ENCODE results near the gene CNNM4. TPM values are rescaled to one million over a fixed set of nuclear protein-coding genes. Genes with fewer than 3 reads are reported as not detected.

Gene CNNM4
- total RNA-seq, 1 donor from 2014 or later: 8.3 TPM

DNA sequence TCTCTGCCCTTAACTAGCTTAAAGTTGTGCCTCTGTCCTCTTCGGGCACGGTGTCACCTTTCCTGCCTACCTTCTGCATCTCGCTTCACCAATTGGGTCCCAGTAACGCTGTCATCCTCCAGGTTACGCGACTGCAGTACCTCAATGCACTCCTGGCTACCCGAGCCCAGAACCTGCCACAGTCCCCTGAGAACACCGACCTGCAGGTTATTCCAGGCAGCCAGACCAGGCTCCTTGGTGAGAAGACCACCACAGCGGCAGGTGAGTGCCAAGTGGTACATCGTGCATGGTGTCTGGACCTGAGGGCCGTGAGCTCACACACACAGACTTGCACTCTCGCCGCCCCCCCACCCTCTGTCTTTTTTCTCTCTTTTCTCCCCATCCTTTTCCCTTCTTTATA, 68.2 kb downstream of the CNNM4 start:
- intact Hi-C loops (cut with micrococcal nuclease): no loop called here

DNA sequence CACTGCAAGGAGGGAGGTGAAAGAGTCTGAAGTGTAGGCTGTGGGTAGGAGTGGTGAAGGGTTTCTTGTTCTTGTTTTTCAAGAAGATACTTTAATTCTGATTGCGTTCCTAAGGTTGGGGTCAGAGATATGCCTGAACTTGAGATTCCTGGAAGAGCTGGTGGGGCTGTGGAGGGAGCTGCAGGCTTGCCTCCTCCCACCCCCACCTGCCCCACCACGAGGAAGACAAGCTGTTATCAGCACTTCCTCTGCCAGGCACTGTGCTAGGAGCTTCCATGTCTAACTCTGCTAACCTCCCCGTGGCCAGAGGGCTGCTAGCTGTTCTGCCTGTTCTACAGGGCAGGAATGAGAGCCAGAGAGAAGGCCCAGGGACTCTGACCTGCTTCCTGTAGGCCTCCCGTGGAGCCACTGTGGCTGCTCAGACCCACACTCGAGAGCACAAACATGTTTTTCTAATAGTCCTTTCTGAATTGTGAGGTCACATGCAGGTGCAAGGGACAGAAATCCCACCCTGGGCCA, 69.4 kb downstream of the CNNM4 start:
- intact Hi-C loops (cut with micrococcal nuclease): no loop called here

GRCh38 chr2:96831679-96832078, 71.0 kb downstream of the CNNM4 start:
- intact Hi-C loops (cut with micrococcal nuclease): no loop called here

- intact Hi-C loops (cut with micrococcal nuclease): no loop called here
Observed at GRCh38 chr2:96832408-96832753, 71.7 kb downstream of the CNNM4 start.

DNA sequence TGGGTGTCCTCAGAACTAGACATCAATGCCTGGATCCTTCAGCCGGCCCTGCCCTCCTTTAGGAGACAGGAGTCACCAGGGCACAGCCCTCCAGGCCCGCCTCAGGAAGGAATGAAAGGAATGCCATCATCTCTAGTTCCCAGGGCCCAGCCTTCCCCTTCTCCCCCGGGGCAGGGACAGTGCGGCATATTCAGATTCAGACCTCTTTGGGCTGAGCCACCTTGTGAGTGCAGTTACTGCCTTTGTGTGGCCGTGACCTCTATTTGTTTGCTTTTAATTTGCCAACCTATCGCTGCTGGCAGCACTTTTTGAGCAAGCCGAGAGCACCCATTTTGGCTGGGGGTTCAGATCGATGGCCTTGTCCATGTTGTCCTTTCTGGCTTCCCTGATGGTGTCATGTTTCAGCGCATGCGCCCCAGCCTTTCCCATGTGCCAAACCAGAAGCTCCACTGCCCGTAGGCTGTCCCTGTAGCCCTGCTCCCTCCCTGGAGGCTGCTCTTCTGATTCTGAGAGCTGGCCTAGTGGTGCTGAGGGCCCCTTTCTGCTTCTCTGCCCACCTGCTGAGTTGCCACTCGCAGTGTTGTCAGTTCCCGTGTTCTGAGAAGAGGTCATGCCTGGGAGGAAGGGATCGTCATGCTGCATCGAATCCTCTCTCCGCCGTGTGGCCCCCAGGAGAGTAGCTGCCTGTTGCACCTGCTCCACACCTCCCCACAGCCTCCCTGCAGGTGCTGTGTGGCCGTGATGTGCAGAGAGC, 72.2 kb downstream of the CNNM4 start:
- intact Hi-C loops (cut with micrococcal nuclease): no loop called here

DNA sequence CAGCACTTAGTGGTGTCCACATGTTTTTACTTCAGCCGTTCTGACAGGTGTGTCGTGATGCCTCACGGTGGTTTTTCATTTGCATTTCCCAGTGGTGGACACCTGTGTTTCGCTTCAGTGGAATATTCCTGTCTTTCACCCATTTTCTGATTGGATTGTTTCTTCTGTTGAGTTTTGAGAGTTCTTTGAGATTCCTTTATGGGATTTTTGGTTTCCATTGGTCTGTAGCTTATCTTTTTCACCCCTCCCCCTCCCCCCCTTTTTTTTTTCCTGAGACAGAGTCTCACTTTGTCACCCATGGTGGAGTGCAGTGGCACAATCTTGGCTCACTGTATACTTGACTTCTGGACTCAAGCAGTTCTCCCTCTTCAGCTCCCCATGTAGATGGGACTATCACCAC, 75.1 kb downstream of the CNNM4 start:
- intact Hi-C loops (cut with micrococcal nuclease): no loop called here

GRCh38 chr2:96837575-96837974, 76.9 kb downstream of the CNNM4 start:
- intact Hi-C loops (cut with micrococcal nuclease): no loop called here

GRCh38 chr2:96838345-96839292, 77.9 kb downstream of the CNNM4 start:
- intact Hi-C loops (cut with micrococcal nuclease): loop anchor here (1.0 kb wide), 1 partner anchor 22 kb away; the partner anchor contains the start of gene CNNM3

DNA sequence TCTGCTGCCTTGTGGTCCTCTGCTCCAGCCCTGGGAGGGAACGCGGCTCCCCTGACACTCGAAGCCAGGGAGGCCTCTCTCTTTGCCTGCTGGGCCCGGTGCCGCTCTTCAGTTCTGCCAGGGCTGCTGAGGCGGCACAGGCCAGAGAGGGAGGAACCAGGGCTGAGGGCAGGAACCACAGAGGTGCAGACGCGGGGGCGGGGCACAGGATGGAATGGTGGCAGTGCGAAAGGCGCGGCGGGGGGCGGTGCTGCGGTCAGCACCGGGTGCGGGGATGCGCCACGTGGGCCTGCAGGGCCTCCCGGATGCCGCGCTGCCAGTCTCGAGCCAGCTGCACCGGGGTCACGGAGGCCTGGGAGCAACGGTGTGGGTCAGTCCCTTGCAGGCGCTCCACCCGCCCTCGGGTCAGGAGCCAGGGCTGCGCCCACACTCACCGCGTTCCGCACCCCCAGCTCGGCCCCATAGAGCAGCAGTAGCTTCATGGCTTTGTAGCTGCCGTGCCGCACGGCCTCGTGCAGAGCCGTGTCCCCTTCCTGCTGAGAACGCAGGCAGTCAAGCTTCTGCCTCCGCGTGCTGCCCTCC, 78.7 kb downstream of the CNNM4 start:
- intact Hi-C loops (cut with micrococcal nuclease): loop anchor here (1.0 kb wide), 1 partner anchor 23 kb away; the partner anchor contains the start of gene CNNM3

DNA sequence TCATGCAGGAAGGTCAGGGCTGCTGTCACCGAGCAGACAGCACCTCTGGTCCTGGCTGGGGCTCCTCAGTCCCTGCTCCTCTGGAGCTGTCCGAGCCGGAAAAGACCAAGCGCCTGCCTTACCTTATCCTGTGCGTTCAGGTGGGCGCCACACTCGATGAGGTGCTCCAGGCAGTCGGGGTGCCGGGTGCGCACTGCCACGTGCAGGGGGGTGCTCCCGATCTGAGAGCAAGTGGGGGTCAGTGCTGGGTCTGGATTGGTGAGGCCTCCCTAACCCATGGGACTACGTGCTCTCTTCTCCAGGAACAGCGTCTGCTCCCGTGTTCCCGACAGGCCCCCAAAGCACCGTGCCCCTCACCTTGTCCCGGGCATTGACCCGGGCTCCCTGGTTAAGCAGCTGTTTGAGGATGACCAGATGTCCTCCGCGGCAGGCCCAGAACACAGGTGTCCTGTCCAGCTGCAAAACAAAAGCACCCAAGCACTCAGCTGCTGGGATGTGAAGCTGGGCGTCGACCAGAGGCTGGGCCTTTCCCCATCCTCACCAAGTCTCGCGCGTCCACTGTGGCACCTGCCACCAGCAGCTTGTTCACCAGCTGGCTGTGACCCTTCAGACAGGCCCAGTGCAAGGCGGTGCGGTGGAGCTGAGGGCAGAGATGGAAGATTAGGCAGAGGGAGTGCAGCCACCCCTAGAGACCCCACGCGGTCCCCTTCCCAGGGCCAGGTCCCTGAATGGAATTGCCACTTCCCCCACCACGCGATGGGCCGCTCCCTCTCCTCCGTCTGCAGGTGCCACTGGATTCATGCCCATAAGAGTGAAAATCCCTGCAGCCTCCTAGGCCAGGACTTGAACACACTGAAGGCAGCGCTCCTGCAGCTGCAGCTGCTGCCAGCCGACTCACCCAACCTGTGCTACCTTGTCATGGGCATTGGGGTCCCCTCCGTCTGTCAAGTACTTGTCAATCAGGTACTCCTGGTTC, 79.5 kb downstream of the CNNM4 start:
- intact Hi-C loops (cut with micrococcal nuclease): loop anchor here (1.0 kb wide), 1 partner anchor 24 kb away; the partner anchor contains the start of gene CNNM3

DNA sequence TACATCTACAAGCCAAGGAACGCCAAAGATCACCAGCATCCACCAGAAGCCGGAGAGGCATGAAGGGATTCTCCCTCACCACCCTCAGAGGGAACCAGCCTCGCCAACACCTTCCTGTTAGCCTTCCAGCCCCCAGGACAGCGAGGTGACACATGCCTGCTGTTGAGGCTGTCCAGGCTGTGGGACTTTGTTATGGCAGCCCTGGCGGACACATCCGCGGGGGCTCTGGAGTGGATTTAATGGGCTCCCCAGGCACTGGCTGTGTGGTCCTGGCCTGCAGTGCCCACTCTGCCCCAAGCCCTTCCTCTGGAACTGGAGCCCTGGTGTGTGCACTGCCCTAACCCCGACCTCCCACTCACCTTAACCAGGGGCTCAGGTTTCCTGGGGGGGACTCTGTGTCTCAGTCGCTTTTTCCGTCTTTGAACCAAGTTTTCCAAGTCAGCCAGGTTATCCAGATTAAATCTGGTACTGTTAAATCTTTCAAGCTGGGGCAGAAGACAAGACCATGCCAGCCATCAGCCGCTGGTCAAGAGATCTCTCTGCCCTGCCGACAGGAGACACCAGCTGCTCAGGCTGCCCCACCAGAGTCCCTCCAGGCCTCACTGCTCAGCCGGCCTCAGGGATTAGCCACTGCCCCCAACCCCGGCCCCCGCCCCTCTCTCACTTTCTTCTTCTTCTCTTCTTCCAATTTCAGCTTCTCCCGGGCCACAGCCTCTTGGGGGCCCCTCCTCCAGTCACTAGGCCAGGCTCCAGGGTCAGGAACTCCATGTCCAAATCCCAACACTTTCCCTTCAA, 81.2 kb downstream of the CNNM4 start:
- intact Hi-C loops (cut with micrococcal nuclease): no loop called here

- intact Hi-C loops (cut with micrococcal nuclease): no loop called here
Observed at GRCh38 chr2:96842600-96842999, 81.9 kb downstream of the CNNM4 start.

GRCh38 chr2:96843538-96844268, 83.0 kb downstream of the CNNM4 start, which contains the start of gene ANKRD23:
ANKRD23 (minus strand) TSS chr2:96844021; CDS start chr2:96843992, 29 bp downstream.
- intact Hi-C loops (cut with micrococcal nuclease): no loop called here

DNA sequence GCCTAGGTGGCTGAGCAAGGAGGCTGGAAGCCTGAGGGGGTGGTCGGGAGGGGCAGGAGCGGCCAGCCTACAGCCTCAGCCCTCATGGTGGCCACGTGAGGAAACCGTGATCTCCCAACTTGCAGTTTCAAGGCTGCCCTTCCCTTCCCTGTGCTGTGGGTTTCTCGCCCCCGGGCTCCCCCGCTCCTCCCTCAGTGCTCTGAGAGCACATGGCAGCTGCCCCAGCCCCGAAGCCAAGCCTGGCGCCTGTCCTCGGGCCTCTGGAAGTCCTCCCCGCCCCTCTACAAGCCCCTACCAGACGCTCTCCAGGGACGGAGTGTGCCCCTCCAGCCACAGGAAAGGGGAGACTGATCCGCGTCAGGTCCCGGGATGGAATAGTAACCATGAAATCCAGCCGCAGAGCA, 83.7 kb downstream of the CNNM4 start:
- intact Hi-C loops (cut with micrococcal nuclease): no loop called here

DNA sequence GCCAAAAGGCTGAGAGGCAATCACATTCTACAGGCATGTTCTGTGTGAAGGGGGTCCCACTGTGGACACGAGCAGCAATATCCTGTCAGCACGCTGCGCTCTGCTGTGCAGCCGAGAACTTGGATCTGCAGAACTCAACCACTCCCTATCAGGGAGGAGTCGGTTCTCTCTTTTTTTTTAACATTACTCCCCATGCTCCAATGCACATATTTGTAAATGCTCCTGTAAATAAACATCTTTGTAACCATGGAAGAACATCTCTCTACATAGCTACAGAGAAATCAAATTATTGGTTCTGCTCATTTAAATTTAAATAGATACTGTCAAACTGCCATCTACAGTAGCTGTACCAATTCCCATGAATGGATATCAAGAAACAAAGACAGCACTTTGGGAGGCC, 86.1 kb downstream of the CNNM4 start:
- intact Hi-C loops (cut with micrococcal nuclease): no loop called here

DNA sequence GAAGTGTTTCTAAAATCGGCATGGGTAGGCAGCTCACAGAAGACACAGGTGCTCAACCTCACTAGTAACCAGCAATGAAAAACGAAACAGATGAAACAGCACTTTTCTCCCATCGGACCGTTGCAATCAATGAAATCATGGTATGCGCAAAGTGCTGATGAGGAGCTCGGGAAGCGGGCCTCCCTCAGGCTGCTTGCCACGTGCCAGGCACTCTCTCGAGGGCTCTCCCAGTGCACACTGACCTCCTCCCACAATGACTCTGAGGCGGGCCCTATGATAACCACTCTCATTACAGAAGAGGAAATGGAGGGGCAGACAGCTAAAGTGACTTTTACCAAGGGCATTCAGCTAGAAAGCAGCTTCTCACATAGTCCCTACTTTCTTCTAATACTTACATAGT, 86.9 kb downstream of the CNNM4 start:
- intact Hi-C loops (cut with micrococcal nuclease): no loop called here

DNA sequence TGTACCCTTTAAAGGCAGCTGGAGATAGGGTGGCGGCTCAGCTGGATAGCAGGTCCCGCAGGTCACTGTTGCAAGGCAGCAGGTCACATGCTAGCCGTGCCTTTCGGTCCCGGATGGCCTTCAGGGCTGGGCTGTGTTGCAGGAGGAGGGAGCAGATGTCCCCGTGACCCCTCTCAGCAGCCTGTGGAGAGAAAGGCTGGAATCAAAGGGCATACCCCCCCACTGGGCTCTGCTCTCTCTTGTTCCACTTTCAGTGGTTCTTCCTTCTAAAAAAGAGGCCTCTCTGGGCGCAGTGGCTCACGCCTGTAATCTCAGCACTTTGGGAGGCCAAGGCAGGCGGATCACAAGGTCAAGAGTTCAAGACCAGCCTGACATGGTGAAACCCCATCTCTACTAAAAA, 87.6 kb downstream of the CNNM4 start:
- intact Hi-C loops (cut with micrococcal nuclease): no loop called here

DNA sequence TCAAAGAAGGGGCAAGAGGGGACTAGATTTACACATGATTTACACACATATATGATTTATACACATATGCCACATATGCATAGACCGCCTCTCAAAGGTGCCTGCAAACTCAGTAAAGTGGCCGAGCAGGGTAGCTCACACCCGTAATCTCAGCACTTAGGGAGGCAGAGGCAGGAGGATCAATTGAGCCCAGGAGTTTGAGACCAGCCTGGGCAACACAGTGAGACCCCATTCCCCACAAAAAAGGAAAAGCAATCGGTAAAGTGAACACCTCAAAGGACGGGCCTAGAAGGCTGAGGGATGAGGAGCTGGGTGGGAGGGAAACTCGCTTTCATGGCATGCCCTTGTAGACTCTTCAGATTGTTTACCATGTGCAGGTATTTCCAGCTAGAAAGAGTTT, 92.0 kb downstream of the CNNM4 start:
- intact Hi-C loops (cut with micrococcal nuclease): no loop called here

- intact Hi-C loops (cut with micrococcal nuclease): no loop called here
Observed at GRCh38 chr2:96853321-96853720, 92.6 kb downstream of the CNNM4 start.

Data from T-helper 2 cell treated with Interferon-gamma antibody and Interleukin-4, amounts not matched to agents 100 ng/mL and 5 ng/mL, for 36 hours (primary cell).